VCaP (cell line): ENCODE data around the gene RNF133.

ENCODE experiments used
- H3K27ac ChIP-seq: fragments of 450-650 bp; 2 replicates; pipeline ENCODE4 v1.5.1; 2017
- CTCF ChIP-seq: fragments of 450-650 bp; conservative IDR thresholded peaks from 2 replicates; pipeline ENCODE4 v1.5.1; 2017; ENCODE audit warnings: mild to moderate bottlenecking, moderate library complexity

RNF133 gene

GRCh38 chr7:122663733-122664132, 35.2 kb downstream of the RNF133 start:
- no peak overlapping the region for H3K27ac ChIP-seq
- TF ChIP-seq CTCF: no peak

- H3K27ac ChIP-seq: no peak overlapping the region
- no peak for TF ChIP-seq CTCF
Measured at GRCh38 chr7:122658856-122659255, 40.1 kb downstream of the RNF133 start.

GRCh38 chr7:122653685-122654084, 45.2 kb downstream of the RNF133 start:
- peak overlapping the region; percentile 89 for H3K27ac ChIP-seq
- no peak for TF ChIP-seq CTCF

DNA sequence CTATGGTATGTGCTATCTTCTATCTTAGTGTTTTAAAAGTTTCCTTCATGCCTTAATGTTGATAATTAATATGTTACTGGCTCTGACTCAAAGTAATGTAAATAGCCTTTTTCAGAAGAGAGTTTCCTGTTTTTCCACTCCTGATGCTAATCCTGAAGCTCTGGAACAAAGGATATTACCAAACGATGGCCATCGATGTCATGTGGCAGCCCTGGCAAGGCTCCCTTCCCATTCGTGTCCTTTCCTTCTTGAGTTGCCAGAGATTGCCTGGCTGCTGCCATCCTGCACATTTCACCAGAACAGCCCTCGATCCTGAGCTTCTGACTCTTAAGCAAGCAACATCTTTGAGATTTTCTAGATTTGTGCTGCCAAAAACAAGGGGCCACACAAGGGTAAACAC, 46.0 kb downstream of the RNF133 start:
- TF ChIP-seq CTCF: no peak
- H3K27ac ChIP-seq: peak overlapping the region; percentile 89

DNA sequence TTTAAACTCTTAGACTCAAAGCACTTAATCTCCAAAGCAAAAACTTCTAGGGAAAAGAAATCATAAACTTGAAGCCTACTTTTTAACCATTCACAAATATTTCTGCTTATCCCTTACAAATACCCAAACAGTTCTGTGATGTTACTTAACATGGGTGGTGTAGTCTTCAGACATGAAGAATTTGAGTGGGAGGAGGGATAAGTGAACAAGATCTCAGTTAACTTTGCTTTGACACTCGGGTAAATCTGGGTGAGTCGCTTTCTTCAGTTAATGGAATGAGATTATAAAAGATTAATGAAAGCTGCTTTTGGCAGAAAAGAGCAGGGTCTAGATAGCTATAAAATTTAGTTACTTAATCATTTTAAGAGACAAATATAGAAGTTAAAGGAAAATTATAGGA, 47.5 kb downstream of the RNF133 start:
- peak overlapping the region; percentile 89; the same call in 1 of the 2 replicates for H3K27ac ChIP-seq
- no peak for TF ChIP-seq CTCF
